GM13977 (cell line): ENCODE results near the gene MARCHF2.

ENCODE experiments used
- DNase-seq: peaks from one replicate; pipeline ENCODE4 v3.0.0; 2012; ENCODE audit warnings: low spot score
- in situ Hi-C: fragments of 300-500 bp; cut with MboI; formaldehyde crosslinking; loops from one replicate; pipeline ENCODE4 v1.12.0; 2022; ENCODE audit warnings: low sequenced_read_pairs, low pct_unique_long_range_greater_than_20kb, mixed read lengths, inconsistent platforms; ENCODE audit not compliant: unreplicated experiment
- TF ChIP-seq, protein P1 (sequence below): IDR thresholded peaks from 2 replicates; pipeline ENCODE4 v1.5.1; 2012; ENCODE audit warnings: mild to moderate bottlenecking, control low read depth; ENCODE audit not compliant: insufficient read depth; ENCODE audit errors: extremely low read depth, missing control alignments

MARCHF2 gene

DNA sequence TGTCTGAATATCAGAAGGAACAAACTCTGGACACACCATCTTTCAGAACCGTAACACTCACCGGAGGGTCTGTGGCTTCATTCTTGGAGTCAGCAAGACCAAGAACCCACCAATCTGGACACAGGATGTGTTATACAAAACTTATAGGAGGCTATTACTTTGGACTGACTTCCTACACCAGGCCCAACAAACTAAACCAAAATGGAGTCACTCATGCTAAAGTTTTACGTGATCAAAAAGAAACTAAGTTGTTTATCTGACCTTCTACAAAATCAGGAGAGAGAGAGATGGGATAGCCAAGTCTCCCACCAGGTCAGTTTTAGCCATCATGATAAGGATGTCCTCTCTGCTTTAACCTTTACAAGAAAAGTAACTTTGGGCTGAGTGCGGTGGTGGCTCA lies 26.1 kb upstream of the MARCHF2 start:
- in situ Hi-C loops, result no loop called here
- DNase-seq, result no peak
- TF ChIP-seq, protein P1, sequence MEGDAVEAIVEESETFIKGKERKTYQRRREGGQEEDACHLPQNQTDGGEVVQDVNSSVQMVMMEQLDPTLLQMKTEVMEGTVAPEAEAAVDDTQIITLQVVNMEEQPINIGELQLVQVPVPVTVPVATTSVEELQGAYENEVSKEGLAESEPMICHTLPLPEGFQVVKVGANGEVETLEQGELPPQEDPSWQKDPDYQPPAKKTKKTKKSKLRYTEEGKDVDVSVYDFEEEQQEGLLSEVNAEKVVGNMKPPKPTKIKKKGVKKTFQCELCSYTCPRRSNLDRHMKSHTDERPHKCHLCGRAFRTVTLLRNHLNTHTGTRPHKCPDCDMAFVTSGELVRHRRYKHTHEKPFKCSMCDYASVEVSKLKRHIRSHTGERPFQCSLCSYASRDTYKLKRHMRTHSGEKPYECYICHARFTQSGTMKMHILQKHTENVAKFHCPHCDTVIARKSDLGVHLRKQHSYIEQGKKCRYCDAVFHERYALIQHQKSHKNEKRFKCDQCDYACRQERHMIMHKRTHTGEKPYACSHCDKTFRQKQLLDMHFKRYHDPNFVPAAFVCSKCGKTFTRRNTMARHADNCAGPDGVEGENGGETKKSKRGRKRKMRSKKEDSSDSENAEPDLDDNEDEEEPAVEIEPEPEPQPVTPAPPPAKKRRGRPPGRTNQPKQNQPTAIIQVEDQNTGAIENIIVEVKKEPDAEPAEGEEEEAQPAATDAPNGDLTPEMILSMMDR, result no peak

GRCh38 chr19:8387688-8388611 lies 25.2 kb upstream of the MARCHF2 start:
- TF ChIP-seq, protein P1, result no peak

GRCh38 chr19:8388612-8388958 lies 24.5 kb upstream of the MARCHF2 start:
- TF ChIP-seq, protein P1, result no peak
- no peak for DNase-seq
- in situ Hi-C loops, result no loop called here

More at GRCh38 chr19:8387688-8388611, 25.2 kb upstream of the MARCHF2 start:
- DNase-seq, result no peak
- in situ Hi-C loops, result no loop called here

- DNase-seq, result peak; percentile 98
- in situ Hi-C loops, result no loop called here
- TF ChIP-seq, protein P1, result no peak
These were observed 23.1 kb upstream of the MARCHF2 start, which contains the start of gene RAB11B for GRCh38 chr19:8389891-8390616. RAB11B (plus strand) TSS chr19:8390360; CDS start chr19:8390417, 57 bp downstream.

GRCh38 chr19:8390617-8390981 lies 22.5 kb upstream of the MARCHF2 start:
- TF ChIP-seq, protein P1, result no peak
- in situ Hi-C loops, result no loop called here
- peak; percentile 96 for DNase-seq

GRCh38 chr19:8391198-8392016 lies 21.7 kb upstream of the MARCHF2 start:
- DNase-seq, result no peak
- in situ Hi-C loops, result no loop called here
- TF ChIP-seq, protein P1, result no peak
